Upper lobe of right lung (tissue), 1 donor: ENCODE measurements around the gene PARP3. TPM values are rescaled to one million over a fixed set of nuclear protein-coding genes. Genes with fewer than 3 reads are reported as not detected.

Experiments
- ATAC-seq: fragments of 200-7000 bp; cut with Tn5 transposase; one replicate; pipeline ENCODE4 v1.9.1; 2020; ENCODE audit warnings: mild to moderate bottlenecking, moderate library complexity
- DNase-seq: peaks from one replicate; pipeline ENCODE4 v3.0.0-alpha.2; 2020
- H3K27ac ChIP-seq: fragments of 200-600 bp; one replicate; pipeline ENCODE4 v1.8.0; 2022
- H3K27me3 ChIP-seq: fragments of 200-600 bp; one replicate; pipeline ENCODE4 v1.8.0; 2022; ENCODE audit warnings: mild to moderate bottlenecking
- H3K36me3 ChIP-seq: fragments of 200-600 bp; one replicate; pipeline ENCODE4 v1.8.0; 2022
- H3K4me1 ChIP-seq: fragments of 200-600 bp; one replicate; pipeline ENCODE4 v1.8.0; 2022
- H3K4me3 ChIP-seq: fragments of 200-600 bp; one replicate; pipeline ENCODE4 v1.8.0; 2022; ENCODE audit warnings: mild to moderate bottlenecking
- H3K9me3 ChIP-seq: fragments of 200-600 bp; one replicate; pipeline ENCODE4 v1.8.0; 2022
- intact Hi-C: fragments of 100-400 bp; cut with DNase I; formaldehyde crosslinking; loops from one replicate; pipeline ENCODE4 v1.11.0; 2022
- total RNA-seq: library from RNA; stranded (reverse); fragmentation: NEBNext Ultra II Directional; extraction: Animal tissue kit (Norgen Biotek cat#: 25700); gene quantifications from one replicate; pipeline ENCODE4 v1.2.1, GENCODE V29; 2021
- TF ChIP-seq, protein P1 (sequence below): fragments of 200-600 bp; IDR thresholded peaks from one replicate; pipeline ENCODE4 v1.8.0; 2022; ENCODE audit warnings: antibody characterized with exemption
- donor health status: DM: no; HTN: yes; CAD: no; lungs with severe emphysema.

Gene PARP3
- total RNA-seq, 1 donor from 2014 or later, result 20.9 TPM

DNA sequence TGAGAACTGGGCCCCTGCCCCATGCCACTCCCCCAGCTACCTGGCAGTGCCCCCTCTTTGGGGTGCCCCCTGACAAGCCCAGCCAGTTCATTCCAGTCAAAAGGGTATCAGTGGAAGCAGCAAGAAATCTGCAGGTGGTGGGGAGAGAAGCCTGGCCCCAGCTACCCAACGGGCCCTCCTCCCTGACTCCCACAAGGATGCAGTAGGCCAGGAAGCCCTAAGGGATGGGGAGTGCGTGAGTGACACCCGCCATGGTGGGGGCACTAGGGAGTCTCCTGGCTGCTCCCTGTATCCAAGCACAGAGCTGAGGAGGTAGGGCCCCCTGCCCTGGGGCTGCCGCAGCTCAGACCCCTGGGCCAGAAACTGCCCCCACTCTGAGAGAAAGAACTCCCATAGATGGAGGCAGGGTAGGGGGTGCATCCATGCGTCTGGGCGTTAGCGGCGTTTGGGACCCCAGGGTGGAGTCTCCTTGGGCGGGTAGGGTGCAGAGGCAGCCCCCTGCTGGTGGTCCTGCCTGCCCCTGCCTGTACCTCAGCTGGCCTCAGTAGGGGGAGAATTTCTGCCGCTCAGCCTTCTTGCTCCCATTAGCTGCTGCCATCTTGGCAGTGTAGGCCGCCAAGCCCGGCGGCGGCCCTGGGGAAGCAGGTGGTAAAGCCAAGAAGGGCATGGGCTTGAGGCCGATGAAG lies 15.5 kb downstream of the PARP3 start:
- no peaks in the 10 kb centered on the region for H3K36me3 ChIP-seq
- TF ChIP-seq, protein P1, sequence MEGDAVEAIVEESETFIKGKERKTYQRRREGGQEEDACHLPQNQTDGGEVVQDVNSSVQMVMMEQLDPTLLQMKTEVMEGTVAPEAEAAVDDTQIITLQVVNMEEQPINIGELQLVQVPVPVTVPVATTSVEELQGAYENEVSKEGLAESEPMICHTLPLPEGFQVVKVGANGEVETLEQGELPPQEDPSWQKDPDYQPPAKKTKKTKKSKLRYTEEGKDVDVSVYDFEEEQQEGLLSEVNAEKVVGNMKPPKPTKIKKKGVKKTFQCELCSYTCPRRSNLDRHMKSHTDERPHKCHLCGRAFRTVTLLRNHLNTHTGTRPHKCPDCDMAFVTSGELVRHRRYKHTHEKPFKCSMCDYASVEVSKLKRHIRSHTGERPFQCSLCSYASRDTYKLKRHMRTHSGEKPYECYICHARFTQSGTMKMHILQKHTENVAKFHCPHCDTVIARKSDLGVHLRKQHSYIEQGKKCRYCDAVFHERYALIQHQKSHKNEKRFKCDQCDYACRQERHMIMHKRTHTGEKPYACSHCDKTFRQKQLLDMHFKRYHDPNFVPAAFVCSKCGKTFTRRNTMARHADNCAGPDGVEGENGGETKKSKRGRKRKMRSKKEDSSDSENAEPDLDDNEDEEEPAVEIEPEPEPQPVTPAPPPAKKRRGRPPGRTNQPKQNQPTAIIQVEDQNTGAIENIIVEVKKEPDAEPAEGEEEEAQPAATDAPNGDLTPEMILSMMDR, result no peak
- DNase-seq (no peak), ATAC-seq (no peak)
- H3K4me1 ChIP-seq, result peaks cover 8% of the 10 kb centered on the region
- no peaks in the 10 kb centered on the region for H3K9me3 ChIP-seq
- intact Hi-C loops, result no loop called here
- no peaks in the 10 kb centered on the region for H3K27me3 ChIP-seq
- no peak overlapping the region for H3K27ac ChIP-seq
- H3K4me3 ChIP-seq, result no peak overlapping the region

DNA sequence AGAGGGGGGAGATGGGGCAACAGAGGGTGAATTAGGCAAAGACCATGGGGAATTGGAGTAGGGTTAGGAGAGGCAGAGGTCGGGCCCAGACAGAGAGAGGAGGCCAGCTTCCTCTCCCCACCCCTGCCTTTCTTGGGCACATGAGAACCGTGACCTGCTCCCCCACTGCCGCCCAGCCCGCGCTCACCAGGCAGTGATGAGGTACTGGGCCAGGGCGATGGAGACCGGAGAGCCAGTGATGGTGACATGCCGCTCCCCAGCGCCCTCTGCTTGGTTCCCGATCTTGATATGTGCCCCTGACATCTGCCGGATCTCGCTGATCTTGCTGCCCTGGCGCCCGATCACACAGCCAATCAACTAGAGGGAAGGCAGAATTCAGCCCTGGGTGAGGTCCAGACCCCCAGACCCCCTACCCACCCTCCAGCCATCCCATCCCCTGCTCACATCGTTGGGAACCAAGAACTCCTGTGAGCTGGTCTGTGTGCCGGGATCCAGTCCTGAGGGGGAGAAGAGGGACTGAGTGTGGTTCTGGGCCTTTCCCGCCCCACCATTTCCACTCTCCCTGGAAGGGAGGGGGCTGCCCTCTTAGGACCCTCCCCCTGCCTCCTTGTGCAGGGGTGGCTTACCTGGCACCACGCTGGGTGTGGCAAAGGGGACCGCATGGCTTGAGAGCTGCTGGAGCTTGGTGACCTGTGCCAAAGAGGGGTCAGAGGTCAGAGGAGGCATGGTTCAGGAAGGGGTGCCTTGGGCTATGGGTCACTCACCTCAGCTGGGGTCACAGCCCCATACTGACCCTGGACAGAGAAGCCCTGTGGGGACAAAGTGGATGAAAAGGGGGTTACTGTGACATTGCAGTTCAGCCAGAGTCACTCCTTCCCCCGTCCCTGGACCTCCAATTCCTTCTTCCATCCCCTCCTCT lies 16.7 kb downstream of the PARP3 start:
- TF ChIP-seq, protein P1, result no peak
- intact Hi-C loops, result no loop called here
- ATAC-seq (no peak), DNase-seq (no peak)
- Histone ChIP-seq H3K27me3 (no peaks in the 10 kb centered on the region), H3K27ac (no peak overlapping the region), H3K36me3 (no peaks in the 10 kb centered on the region), H3K9me3 (no peaks in the 10 kb centered on the region), H3K4me1 (peaks cover 8% of the 10 kb centered on the region), H3K4me3 (no peak overlapping the region)

DNA sequence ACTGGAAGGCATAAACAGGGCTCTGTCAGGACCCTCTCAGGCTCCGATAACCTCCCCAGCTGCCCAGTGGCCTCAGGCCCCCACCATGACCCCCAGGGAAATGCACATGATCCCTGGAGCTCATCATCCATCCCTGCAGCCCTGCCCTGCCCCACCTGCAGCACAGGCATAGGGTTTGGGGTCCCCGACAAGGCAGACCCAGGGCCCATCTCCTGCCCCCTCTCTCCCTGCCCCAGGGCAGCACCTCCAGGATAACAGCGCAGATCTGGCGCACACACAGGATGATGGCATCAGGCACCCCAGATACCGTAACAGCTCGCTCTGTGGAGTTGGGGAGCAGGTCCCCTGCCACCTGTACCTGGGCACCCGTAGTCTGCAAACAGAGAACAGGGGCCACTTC lies 17.5 kb downstream of the PARP3 start:
- H3K36me3 ChIP-seq, result no peaks in the 10 kb centered on the region
- peaks cover 8% of the 10 kb centered on the region for H3K4me1 ChIP-seq
- H3K27ac ChIP-seq, result no peak overlapping the region
- no peaks in the 10 kb centered on the region for H3K27me3 ChIP-seq
- intact Hi-C loops, result no loop called here
- TF ChIP-seq, protein P1, result no peak
- no peak overlapping the region for H3K4me3 ChIP-seq
- DNase-seq (no peak), ATAC-seq (no peak)
- H3K9me3 ChIP-seq, result no peaks in the 10 kb centered on the region

DNA sequence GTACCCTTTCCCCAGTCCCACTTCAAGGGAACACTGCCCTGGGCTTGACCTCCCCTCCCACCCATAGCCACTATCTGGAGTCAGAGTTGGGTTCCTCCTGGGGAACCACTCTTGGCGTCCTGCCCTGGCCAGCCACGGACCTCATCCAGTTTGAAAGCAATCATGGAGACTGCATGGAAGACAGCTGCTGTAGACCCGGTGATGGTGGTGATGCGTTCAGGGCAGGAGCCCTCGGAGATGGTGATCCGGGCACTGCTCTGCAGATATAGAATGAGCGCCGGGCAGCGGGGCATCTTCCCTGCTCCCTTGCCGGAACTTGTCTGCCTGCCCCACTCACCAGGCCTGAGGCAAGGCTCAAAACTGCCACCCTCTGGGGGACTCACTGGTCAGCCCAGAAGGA lies 18.2 kb downstream of the PARP3 start:
- no peak for DNase-seq
- Histone ChIP-seq H3K27me3 (no peaks in the 10 kb centered on the region), H3K27ac (no peak overlapping the region), H3K9me3 (no peaks in the 10 kb centered on the region), H3K36me3 (no peaks in the 10 kb centered on the region), H3K4me1 (peaks cover 8% of the 10 kb centered on the region), H3K4me3 (no peak overlapping the region)
- ATAC-seq, result no peak
- TF ChIP-seq, protein P1, result no peak
- intact Hi-C loops, result no loop called here

DNA sequence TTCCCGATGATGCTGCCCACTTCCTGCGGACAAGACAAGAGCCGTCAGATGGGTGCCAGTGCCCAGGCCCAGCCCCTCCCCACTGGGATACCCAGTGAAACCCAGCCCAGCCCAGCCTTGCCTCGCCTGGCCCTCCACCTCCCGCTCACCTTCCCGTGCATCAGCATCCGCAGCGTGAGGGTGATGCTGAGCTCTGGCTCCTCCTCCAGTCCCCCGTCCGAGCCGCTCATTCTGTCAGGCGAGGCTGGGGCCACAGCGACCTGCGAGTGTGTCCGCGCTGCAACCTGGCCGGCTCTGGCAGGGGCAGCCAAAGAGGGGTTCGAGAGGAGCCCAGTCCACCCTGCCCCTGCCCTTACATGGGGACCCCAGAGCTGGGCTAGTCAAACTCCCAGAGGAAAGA lies 18.8 kb downstream of the PARP3 start:
- ATAC-seq, result no peak
- Histone ChIP-seq H3K4me1 (peaks cover 8% of the 10 kb centered on the region), H3K4me3 (no peak overlapping the region)

More for the DNA sequence above, 18.8 kb downstream of the PARP3 start:
- no peak for DNase-seq
- Histone ChIP-seq H3K27me3 (no peaks in the 10 kb centered on the region), H3K36me3 (no peaks in the 10 kb centered on the region), H3K27ac (no peak overlapping the region), H3K9me3 (no peaks in the 10 kb centered on the region)
- intact Hi-C loops, result no loop called here
- TF ChIP-seq, protein P1, result no peak
